Heart left ventricle (tissue), 16 donors: ENCODE measurements around the gene SLC7A6. TPM values are rescaled to one million over a fixed set of nuclear protein-coding genes. Genes with fewer than 3 reads are reported as not detected.
A peak's percentile ranks its signal among the peaks of the same experiment; 100 is the strongest.

ENCODE experiments used
- ATAC-seq, 4 donors: fragments of 200-7000 bp; cut with Tn5 transposase; one replicate each; pipeline ENCODE4 v1.9.1; 2020 to 2022; ENCODE audit warnings: moderate library complexity in 4 of 4, mild to moderate bottlenecking in 3 of 4, moderate number of reproducible peaks in 1 of 4
- DNase-seq, 5 donors: peaks; one replicate each; pipeline ENCODE4 v3.0.0-alpha.2; 2020
- H3K27ac ChIP-seq, 12 donors: fragments of 200-600 bp; sonication (generic) in 4 of 12; one replicate each; pipeline versions ENCODE4 v1.5.0 to v1.8.0; 2016 to 2022; ENCODE audit warnings: mild to moderate bottlenecking in 2 of 12
- H3K27me3 ChIP-seq, 9 donors: fragments of 200-600 bp; sonication (generic) in 2 of 9; one replicate each; pipeline versions ENCODE4 v1.5.1 to v1.8.0; 2016 to 2022; ENCODE audit warnings: mild to moderate bottlenecking in 3 of 9
- H3K36me3 ChIP-seq, 9 donors: fragments of 200-600 bp; sonication (generic) in 2 of 9; one replicate each; pipeline versions ENCODE4 v1.5.0 to v1.8.0; 2018 to 2022; ENCODE audit warnings: mild to moderate bottlenecking in 2 of 9
- H3K4me1 ChIP-seq, 12 donors: fragments of 200-600 bp; sonication (generic) in 4 of 12; one replicate each; pipeline versions ENCODE4 v1.5.0 to v1.8.0; 2016 to 2022; ENCODE audit warnings: mild to moderate bottlenecking in 3 of 12
- H3K4me3 ChIP-seq, 12 donors: fragments of 200-600 bp; sonication (generic) in 4 of 12; one replicate each; pipeline versions ENCODE4 v1.5.0 to v1.8.0; 2017 to 2022; ENCODE audit warnings: mild to moderate bottlenecking in 9 of 12, moderate library complexity in 4 of 12
- H3K9me3 ChIP-seq, 12 donors: fragments of 200-600 bp; sonication (generic) in 4 of 12; one replicate each; pipeline versions ENCODE4 v1.5.0 to v1.8.0; 2016 to 2022; ENCODE audit warnings: mild to moderate bottlenecking in 1 of 12
- CTCF ChIP-seq, 12 donors: fragments of 200-600 bp; sonication (generic) in 4 of 12; IDR thresholded peaks; one replicate each; pipeline versions ENCODE4 v1.5.0 to v1.8.0; 2018 to 2022; ENCODE audit warnings: antibody characterized with exemption in 12 of 12, mild to moderate bottlenecking in 5 of 12
- POLR2A ChIP-seq, 2 donors: fragments of 450-650 bp; IDR thresholded peaks; one replicate each; pipeline ENCODE4 v1.6.1; 2017; ENCODE audit warnings: antibody characterized with exemption in 2 of 2, mild to moderate bottlenecking in 2 of 2, moderate library complexity in 2 of 2
- WGBS, 4 donors: extraction: QIAGEN DNeasy Blood & Tissue Kit in 2 of 4; methylation state at CpG; one replicate each; pipeline versions ENCODE4 v1.1.5 to v1.1.7; 2013 to 2018; 5-methylcytosine and 5-hydroxymethylcytosine counted together
- intact Hi-C, 10 donors: fragments of 100-400 bp; cut with DNase I; formaldehyde crosslinking; loops; one replicate each; pipeline versions ENCODE4 v1.11.1 to v1.14.2; 2022
- polyA plus RNA-seq, 2 donors: library from polyadenylated mRNA; stranded (reverse); fragments of 200-250 nt; gene quantifications; one replicate each; pipeline ENCODE4 v1.2.3, GENCODE V29; 2013
- total RNA-seq, 9 donors: library from RNA; depleted of rRNA in 2 of 9; stranded (reverse); fragments of >200 nt in 2 of 9; fragmentation: NEBNext Ultra II Directional in 3 of 9; extraction: Animal tissue kit (Norgen Biotek cat#: 25700) in 3 of 9; gene quantifications; one replicate each; pipeline versions ENCODE4 v1.1.0 to v1.2.4, GENCODE V29; 2016 to 2023
- donor health status: ischemic (EF 13 %, LVEDD 7.1; RV severe dilation, severe dysfunction).
- donor health status: healthy with polysubstance abuse.
- donor health status: DM: no; HTN: yes; CAD: no.
- donor health status: DM: no; HTN: no; CAD: no.
- donor health status: ischemic (EF 25% LVEDD 6.9; RV normal size, moderate dysfunction).
- donor health status: ischemic (EF 25% LVEDD 5.7; RV mildly dilated, moderate dysfunction).
- donor health status: healthy.
- donor health status: DM: yes; HTN: yes; CAD: no.
- donor health status: ischemic (EF 35%, LVEDD 5.7; RV mildly dilated, moderate dysfunction).
- donor health status: nonischemic (EF 11% LVEDD 7.7; RV severe dilation, severe dysfunction).
- donor health status: DM: yes; HTN: yes; CAD: no.
- donor health status: PGD.
- donor health status: ischemic (EF 29% LVEDD 5.4; RV normal size, mild dysfunction).
- donor health status: nonischemic (EF 23%, LVEDD 6.1; RV moderate dilation, normal function).

The SLC7A6 gene
- total and polyA plus RNA-seq, 11 donors: 32.7 to 76.0 (median 45.6) TPM

- no peaks in the 10 kb centered on the region for H3K27me3 ChIP-seq
- ATAC-seq (no peak), DNase-seq (no peak)
- no peaks in the 10 kb centered on the region for H3K9me3 ChIP-seq
- 78 to 82% (median 81%) methylated on average over 6 of the region's 6 CpGs for WGBS, 4 donors
- TF ChIP-seq CTCF (IDR thresholded peaks at IDR 0.05) (no peak), POLR2A (IDR thresholded peaks at IDR 0.05) (no peak)
- peak overlapping the region; percentile 72 to 97 (median 88) for H3K27ac ChIP-seq
- H3K4me3 ChIP-seq: no peak overlapping the region
- H3K4me1 ChIP-seq: peaks cover 6 to 93% (median 56%) of the 10 kb centered on the region in 12 donors
- peaks cover 0 to 74% (median 59%) of the 10 kb centered on the region in 9 donors for H3K36me3 ChIP-seq
- intact Hi-C loops: no loop called here
Observed at GRCh38 chr16:68250951-68251350, 13.4 kb upstream of the SLC7A6 start.

GRCh38 chr16:68251832-68252231 lies 12.5 kb upstream of the SLC7A6 start:
- intact Hi-C loops: no loop called here
- peak; percentile 83 to 93 (median 92) for ATAC-seq

GRCh38 chr16:68252383-68252782 lies 11.9 kb upstream of the SLC7A6 start:
- intact Hi-C loops: no loop called here
- TF ChIP-seq POLR2A (IDR thresholded peaks at IDR 0.05): no peak
- no peak for TF ChIP-seq CTCF (IDR thresholded peaks at IDR 0.05)
- no peaks in the 10 kb centered on the region for H3K9me3 ChIP-seq
- no peak for DNase-seq
- 56 to 81% (median 66%) methylated on average over 5 of the region's 5 CpGs for WGBS, 4 donors
- no peak overlapping the region for H3K4me3 ChIP-seq
- peak overlapping the region; percentile 72 to 97 (median 88) for H3K27ac ChIP-seq
- ATAC-seq: peak in 2 of 4 donors; percentile 30 to 48
- no peaks in the 10 kb centered on the region for H3K27me3 ChIP-seq
- peaks cover 0 to 89% (median 71%) of the 10 kb centered on the region in 9 donors for H3K36me3 ChIP-seq
- peaks cover 4 to 81% (median 43%) of the 10 kb centered on the region in 12 donors for H3K4me1 ChIP-seq

More at GRCh38 chr16:68251832-68252231, 12.5 kb upstream of the SLC7A6 start:
- H3K9me3 ChIP-seq: no peaks in the 10 kb centered on the region
- peak overlapping the region; percentile 72 to 97 (median 88) for H3K27ac ChIP-seq
- DNase-seq: peak in 4 of 5 donors; percentile 64 to 79 (median 68)
- TF ChIP-seq CTCF (IDR thresholded peaks at IDR 0.05) (no peak), POLR2A (IDR thresholded peaks at IDR 0.05) (peak; percentile 31 to 51)
- H3K36me3 ChIP-seq: peaks cover 0 to 83% (median 68%) of the 10 kb centered on the region in 9 donors
- 46 to 69% (median 55%) methylated on average over 5 of the region's 5 CpGs for WGBS, 4 donors
- no peak overlapping the region for H3K4me3 ChIP-seq
- no peaks in the 10 kb centered on the region for H3K27me3 ChIP-seq
- peaks cover 4 to 84% (median 47%) of the 10 kb centered on the region in 12 donors for H3K4me1 ChIP-seq

- no peak for ATAC-seq
- no peak for TF ChIP-seq CTCF (IDR thresholded peaks at IDR 0.05)
- TF ChIP-seq POLR2A (IDR thresholded peaks at IDR 0.05): no peak
- Histone ChIP-seq H3K27me3 (no peaks in the 10 kb centered on the region), H3K4me3 (no peak overlapping the region), H3K4me1 (peaks cover 4 to 81% (median 39%) of the 10 kb centered on the region in 12 donors), H3K9me3 (no peaks in the 10 kb centered on the region), H3K27ac (peak overlapping the region in 11 of 12 donors; percentile 79 to 97 (median 89)), H3K36me3 (peaks cover 0 to 98% (median 77%) of the 10 kb centered on the region in 9 donors)
- WGBS, 4 donors: 80 to 90% (median 82%) methylated on average over 4 of the region's 4 CpGs
- intact Hi-C loops: no loop called here
- no peak for DNase-seq
Observed at GRCh38 chr16:68253721-68254120, 10.6 kb upstream of the SLC7A6 start.
